Renal cortical epithelial cell (primary cell): Measurements from ENCODE around the gene TMEM44. TPM values are rescaled to one million over a fixed set of nuclear protein-coding genes. Genes with fewer than 3 reads are reported as not detected.

Experiments
- DNase-seq: peaks from one replicate; pipeline ENCODE4 v3.0.0-alpha.2; 2011; ENCODE audit warnings: low read depth
- total RNA-seq: library from RNA; depleted of rRNA; stranded (reverse); fragments of >200 nt; gene quantifications from 2 replicates; pipeline ENCODE4 v1.2.3, GENCODE V29; 2014

TMEM44 gene
- total RNA-seq, 1 donor from 2014 or later, result 20.7 TPM

DNA sequence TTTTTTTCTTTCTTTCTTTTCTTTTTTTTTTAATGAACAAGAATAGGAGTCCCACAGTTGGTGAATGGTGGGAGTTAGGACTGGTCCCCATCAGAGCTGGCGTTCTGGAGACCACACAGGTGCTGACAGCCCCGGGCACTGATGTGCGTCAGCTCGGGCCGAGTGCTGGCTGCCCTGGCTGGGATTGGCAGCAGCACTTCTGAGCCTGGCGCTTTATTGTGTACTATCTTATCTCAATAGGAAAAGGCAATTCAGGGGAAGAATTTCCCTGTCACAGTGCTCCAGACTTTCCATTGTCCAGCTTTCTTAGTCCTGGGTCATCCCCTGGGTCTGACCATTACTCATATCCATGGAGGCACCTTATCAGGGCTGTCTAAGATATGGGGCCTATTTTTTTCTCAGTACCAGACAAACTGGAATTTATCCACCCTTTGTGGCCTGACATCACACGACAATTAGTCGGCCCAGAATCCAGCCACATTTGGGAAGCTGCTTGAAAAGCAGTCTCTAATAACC is 54.1 kb downstream of the TMEM44 start:
- no peak for DNase-seq

DNA sequence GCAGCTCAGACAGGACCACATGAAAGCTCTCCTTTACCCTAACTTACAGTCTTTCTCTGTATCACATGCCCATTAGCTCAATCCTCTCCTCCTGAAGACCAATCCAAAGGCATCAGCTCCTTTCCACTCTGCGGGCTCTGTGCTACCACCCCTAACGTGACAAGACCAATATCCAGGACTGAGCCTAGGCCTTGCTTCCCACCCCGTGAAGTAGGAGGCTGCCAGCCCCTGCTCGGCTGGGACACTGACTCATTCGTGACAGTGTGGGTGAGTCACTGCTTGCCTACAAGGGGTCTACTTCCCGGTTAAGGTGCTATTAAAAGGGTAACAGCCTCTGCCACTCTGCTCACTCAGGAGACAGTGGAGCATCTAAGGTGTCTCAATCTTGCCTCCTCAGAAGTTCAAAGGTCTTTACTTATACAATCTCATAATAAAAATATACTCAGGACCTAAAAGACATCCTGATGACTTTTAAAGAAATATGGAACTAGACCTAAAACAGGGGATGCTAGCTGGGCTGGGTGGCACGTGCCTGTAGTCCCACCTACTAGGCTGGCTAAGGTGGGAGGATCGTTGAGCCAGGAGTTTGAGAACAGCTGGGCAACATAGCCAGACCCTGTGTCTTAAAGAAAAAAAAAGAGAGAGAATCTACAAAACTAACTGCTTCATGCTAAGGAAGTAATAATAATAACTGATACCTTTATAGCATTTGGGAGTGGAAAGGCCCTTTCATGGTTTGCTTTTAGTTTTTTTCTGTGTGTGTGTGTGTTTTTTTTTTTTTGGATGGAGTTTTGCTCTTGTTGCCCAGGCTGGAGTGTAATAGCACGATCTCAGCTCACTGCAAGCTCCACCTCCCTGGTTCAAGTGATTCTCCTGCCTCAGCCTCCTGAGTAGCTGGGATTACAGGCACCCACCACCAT is 55.0 kb downstream of the TMEM44 start:
- DNase-seq, result peak; percentile 92

DNA sequence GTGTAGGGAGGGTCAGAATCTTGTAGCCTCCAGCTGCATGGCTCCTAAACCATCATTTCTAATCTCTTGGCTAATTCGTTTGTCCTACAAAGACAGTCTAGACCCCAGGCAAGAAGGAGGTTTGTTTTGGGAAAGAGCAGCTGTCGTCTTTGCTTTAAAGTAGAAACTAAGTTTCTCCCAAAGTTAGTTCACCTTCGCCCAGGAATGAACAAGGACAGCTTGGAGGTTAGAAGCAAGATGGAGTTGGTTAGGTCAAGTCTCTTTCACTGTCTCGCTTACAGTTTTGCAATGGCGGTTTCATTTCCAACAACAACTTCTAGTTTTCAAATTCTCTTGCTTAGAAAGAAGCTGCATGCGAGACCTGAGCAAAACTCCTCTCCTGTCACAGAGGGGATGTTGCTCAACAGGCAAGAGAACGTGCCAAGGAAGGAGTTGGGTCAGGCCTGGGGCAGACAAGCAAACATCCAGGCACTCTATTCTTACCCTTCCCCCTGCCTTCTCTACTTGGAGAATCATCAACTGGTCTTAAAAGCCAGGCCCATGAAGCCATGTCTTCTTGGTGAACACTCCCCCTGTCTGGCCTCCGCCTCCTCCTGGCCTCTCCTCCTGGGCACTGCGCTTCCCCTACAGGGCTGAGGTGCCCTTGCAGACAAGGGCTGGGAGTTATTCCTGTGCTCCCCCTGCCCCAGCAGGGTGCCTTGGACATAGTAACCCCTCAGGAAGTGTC is 57.6 kb downstream of the TMEM44 start:
- peak; percentile 92 for DNase-seq

DNA sequence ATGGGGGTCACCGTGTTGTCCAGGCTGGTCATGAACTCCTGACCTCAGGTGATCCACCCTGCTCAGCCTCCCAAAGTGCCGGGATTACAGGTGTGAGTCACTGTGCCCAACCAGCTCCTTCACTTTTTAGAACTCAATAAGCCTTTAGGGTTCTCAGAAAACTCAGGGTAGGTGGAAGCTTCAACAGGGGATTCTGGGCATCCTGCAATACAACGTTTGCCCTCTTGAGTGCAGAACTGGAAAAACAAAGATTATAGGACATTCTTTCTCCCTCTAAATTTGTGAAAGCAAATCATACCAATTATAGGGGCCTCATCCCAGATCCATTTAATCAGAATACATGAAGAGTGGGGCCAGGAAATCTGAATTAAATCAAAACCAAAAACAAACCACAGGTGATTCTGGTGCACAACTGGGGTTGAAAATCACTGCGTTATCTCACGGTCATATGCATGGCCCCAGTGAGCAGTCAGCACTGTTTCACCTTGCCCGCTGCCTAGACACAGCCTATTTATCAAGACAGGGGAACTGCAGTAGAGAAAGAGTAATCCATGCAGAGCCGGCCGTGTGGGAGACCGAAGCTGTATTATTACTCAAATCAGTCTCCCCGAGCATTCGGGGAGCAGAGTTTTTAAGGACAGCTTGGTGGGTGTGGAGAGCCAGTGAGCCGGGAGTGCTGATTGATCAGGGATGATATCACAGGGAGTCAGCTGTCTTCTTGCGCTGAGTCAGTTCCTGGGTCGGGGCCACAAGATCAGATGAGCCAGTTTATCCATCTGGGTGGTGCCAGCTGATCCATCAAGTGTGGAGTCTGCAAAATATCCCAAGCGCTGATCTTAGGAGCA is 58.4 kb downstream of the TMEM44 start:
- peak; percentile 81 for DNase-seq

DNA sequence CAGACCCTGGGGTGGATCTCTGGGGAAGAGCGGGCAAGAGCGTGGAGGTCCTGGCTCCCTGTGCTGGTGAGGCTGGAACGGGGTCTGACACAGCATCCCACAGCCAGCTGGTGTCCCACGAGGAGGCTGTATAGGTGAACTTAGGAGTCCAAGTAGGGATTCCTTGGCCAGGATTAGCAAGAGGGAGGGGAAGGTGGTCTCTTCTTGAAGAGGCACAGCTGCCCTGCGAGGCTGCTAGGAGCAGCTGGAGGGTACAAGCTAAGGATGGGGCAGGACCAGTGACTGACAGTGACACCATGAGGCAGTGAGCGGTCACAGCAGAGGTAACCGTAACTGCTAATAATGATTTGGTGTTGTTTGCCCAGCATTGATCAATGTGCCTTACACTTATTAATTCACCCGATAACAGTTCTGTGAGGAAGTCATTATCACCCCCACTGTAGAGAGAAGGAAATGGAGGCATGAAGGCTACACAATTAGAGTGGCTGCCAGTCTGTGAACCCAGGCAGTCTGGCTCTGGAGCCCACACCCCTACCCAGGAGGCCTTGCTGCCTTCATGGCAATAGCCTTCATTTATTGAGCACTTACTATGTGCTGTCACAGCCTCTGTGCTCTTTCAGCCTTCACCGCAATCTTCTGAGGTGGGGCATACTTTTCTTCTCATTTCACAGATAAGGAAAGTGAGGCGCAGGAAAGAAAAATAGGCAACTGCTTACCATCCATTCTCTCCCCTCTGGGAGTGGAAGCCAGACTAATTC is 59.4 kb downstream of the TMEM44 start:
- peak; percentile 49 for DNase-seq

DNA sequence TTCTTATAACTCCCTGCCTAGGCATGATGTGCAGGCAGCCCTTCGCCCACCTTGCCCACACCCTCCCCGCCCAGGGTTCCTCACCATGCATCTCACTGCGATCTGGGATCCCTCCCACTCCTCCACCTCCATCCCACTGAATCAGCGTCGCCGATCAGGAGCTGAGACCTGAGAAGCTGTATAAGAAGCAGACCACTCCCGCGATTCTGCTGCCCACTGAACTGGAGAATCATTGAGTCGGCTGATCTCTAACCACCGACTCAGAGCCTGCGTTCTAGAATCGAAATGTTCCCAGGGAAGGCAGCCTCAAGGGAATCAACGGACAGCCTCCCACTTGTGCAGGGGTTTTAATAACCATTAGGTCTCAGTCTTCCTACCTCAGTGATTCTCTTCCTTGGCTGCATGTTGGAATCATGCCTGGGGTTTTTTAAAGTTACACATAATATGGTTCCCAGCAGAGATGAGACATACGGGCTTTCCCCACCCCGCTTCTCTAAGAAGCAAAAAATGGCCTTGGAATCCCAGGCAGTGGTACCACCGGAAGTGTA is 60.2 kb downstream of the TMEM44 start:
- DNase-seq, result peak; percentile 89

DNA sequence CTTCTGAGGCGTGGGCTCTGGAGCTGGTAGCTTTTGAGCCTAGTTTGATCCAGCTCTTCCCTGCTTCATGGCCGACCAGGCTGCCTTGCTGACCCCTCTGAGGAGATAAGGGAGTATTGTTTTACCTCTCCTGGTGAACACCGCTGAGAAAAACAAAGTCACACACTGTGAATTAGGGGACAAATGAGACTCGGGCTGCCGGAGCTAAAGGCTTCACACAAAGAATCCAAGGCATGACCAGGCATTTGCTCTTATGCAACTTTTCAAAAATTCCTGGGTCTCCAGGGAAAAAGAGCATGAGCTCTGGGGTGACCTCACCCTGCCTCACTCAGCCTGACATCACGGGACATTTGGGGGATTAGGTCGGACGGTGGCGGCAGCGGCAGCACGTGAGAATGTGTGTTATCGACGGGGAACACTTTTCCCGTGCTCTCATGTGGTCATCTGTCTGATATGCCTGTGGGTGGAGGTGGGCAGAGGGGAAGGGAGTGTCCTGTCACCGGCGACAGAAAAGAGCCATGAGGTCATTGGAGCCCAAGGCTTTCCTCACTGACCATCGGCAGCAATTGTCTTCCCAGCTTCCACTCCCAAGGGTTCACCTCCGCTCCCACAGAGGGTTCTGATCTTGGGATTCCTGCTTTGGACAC is 61.0 kb downstream of the TMEM44 start:
- DNase-seq, result peak; percentile 93

DNA sequence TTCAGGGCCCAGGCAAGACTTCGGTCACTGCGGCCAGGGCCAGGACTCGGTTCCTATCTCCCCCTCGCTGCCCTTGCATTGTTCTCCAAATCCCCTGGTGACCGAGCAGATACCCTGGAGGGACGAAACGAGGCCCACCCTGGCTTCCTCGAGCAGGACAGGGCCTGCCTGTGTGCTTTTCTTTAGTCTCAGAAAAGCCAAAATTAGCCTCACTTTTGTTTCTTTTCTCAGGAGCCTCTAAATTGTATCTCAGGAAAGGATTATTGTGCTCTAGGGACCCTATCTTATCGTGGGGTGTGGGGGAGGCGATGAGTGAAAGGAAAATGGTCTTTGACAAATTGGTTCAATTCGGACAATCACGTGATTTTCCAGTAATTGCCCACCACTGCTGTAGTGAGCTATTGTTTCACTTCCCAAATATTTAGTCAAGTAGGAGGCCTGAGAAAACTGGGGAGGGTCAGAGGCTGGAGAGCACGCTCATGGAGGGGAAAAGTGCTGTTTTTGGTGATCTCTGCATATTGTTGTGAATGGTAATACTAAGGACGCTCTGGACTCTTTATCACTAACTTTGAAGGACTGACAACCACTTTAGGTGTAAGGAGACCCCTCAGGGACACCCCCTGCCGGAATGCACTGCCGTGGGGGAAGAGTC is 61.6 kb downstream of the TMEM44 start:
- DNase-seq, result no peak

DNA sequence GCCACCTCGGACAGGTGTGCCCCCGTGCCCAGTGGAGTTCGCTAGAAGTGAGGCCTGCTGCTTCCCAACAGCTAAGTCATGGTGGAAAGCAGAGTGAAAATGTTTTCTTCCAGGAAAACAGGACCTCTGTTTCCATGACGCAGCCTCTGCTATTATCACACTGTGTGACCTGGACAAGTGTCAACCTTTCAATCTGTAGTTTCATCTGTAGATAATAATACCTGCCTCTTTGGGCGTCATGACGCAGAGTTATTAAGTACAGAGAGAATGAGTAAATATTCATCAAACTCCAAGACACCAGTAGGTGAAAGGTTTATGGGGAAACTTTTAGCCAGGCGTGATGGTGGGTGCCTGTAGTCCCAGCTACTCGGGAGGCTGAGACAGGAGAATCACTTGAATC is 62.3 kb downstream of the TMEM44 start:
- no peak for DNase-seq

DNA sequence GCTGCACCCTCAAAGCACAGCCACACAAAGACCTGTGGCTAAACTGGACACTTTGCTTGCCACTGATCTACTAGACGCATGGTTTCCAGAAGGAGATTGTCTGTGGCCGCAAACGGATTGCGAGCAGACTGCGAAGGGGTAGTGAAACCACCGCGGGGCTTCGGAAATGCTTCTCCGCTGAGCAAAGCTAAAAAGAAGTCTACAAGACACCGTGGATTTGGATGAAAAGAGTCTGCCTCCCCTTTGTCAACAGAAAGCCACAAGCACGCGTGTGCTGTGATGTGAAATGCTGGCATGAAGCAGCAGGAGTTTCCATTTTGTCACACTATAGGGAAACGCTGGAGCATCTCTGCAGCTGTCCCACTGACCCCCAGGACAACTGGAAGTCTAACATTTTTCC is 63.0 kb downstream of the TMEM44 start:
- no peak for DNase-seq

DNA sequence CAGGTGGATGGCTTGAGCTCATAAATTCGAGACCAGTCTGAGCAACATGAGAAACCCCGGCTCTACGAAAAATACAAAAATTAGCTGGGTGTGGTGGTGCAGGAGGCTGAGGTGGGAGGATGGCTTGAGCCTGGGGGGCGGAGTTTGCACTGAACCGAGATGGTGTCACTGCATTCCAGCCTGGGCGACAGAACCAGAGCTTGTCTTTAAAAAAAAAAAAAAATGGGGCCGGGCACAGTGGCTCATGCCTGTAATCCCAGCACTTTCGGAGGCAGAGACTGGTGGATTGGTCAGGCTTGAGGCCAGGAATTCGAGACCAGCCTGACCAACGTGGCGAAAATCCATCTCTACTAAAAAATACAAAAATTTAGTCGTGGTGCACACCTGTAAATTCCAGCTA is 64.0 kb downstream of the TMEM44 start:
- DNase-seq, result no peak

DNA sequence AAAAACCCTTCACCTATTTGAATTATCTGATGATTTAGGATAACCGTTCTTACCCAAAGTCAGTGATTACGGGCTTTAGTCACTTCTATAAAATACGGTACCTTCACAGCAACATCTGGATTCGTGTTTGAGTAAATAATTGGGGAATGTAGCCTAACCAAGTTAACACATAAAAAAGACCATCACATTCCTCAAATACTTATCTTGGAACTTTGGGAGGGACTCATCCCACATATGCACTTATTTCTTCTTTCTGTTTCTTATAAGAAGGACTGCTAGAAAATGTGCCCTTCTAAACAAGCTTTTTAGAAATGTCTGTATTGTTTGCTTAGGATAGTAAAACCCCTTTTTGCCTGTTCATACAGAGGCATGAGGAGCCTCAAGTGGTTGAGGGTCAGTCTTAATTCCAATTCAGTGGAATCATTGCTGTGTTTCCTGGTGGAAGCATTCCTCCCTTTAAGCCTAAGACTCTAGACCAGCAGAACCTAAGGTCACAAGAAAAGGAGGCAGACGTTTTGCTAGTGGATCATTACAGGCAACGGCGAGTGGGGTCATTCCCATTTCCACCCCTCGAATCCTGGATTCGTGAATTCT is 67.5 kb downstream of the TMEM44 start:
- DNase-seq, result peak; percentile 36

DNA sequence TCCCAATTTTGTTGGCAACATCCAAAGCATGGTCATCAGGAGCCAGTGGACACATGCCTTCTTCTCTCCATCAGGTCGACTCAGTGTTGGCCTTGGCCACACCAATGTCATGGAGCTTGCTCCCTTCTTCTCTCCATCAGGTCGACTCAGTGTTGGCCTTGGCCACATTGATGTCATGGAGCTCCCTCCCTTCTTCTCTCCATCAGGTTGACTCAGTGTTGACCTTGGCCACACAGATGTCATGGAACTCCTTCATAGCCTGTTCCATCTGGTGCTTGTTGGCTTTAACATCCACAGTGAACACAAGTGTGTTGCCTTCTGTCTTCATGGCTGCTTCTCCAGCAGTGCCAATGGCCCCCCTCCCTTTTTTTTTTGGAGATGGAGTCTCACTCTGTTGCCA is 70.2 kb downstream of the TMEM44 start:
- no peak for DNase-seq

DNA sequence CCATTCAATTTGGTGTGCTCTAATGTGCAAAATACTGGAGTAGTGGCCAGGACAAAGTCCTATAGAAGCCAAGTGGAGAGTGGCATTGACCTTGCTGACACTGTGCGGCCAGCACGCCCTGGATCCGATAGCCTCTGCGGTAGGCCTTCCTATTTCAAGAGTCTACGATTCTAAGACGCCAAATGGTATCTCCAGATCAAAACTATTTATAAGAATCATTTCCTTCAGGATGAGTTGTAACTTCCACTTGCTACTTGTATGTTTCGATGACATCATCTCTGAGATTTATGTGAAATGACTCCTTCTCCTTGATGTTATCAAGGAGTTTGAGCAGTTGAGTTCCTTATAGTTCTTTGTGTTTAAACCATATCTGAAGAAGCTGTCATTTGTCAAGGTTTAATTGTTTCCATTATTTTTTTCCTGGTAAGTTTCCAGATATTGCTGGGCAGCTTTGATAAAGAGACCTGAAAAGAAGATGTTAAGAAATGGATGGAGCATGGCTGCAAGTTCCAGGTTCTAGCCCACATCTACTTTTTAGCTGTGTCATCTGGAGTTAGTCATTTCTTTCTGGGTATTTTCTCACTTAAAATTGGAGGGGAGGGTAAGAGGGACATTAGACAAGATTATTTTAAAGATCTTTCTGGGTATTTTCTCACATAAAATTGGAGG is 71.8 kb downstream of the TMEM44 start:
- peak; percentile 43 for DNase-seq

DNA sequence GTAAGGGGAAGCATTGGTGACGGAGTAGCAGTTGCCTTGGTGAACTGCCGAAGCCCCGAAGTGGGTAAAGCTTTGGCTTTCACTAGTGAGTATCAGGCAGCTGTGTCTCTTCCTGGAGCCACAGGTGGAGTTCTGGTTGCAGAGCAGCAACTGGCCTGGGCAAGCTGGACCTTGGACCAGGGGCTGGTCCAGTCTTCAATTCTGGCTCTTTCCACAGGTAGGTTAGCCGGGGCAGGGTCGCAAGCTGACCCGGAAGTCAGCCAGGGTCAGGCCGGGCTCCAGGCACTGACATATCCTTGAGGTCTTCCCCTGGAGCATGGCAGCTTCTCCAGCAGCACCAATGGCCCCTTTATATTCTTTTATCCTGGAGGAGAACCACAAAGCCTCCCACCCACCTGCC is 73.2 kb downstream of the TMEM44 start:
- no peak for DNase-seq

DNA sequence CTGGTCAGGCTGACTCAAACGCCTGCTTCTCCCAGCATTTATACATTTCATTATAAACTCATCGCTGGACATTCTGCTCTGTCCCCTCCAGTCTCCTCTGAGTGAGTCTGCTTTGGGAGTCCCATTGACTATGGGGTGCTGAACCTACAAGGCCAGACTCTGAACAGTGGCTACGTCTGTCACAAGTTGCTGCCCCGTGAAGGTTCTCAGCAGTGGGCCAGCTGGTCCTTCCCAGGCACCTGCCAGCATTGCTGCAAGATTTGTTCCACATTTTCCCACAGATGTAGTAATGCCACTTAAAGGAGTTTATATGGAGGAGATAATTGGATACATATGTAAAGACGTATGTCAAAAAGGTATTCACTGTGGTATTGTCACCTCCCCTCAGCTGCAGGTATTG is 73.7 kb downstream of the TMEM44 start:
- DNase-seq, result no peak

DNA sequence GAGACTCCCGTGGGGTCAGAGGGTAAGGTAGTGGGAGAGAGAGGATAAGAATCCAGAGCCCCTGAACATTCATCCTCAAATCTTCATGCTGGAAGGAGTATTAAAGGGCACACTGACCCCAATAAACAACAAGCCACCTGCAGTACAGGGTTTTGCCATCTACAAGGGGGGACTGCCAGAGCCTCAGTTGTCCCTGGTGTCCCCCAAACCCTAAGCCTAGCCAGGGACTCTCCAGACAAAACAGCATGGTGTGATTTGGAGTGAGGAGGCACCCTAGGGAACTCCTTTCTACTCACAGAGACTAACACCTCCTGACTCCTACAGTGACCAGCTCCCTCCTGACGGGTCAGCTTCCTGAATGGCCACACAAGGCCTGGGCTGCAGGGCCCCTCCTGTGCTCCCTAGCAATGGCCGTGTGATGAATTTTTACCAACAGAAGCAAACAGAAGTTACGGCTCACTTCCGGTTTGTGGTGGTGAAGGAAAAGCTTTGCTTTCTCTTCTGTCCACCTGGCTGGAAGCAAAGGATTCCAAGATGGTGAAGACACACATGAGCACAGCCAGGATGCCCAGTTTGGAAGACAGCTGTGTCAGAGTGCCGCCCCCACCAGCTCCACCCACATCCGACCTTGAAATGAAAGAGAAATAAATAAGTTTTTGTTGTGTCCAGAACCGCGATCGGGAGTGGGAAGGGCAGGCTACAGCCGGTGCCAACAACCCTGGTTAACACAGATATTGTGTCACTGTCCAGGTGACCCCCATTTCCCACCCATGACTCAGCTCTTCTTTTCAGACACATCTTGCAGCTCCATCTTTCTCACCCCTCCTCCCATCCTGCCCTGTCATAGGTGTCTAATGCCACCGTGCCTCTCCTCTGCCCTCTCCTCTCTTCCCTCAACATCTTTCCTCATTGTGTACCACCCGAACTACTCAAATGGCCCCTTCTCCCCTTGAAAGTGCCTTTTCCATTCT is 76.8 kb downstream of the TMEM44 start:
- DNase-seq, result no peak
